DND-41 (cell line): Measurements from ENCODE around the gene ZKSCAN3.

ENCODE experiments used
- ATAC-seq: fragments of 200-7000 bp; cut with Tn5 transposase; 3 replicates; pipeline ENCODE4 v1.9.1; 2021; ENCODE audit warnings: low read depth; ENCODE audit not compliant: insufficient read depth
- DNase-seq: peaks from one replicate; pipeline ENCODE4 v3.0.0-alpha.2; 2020
- H2AFZ ChIP-seq: 2 replicates; pipeline ENCODE4 v1.6.0; 2012; ENCODE audit warnings: low read depth, low read length
- H3K27ac ChIP-seq: 2 replicates; pipeline ENCODE4 v1.5.1; 2012; ENCODE audit warnings: low read length, inconsistent platforms
- H3K27me3 ChIP-seq: fragments of 200-600 bp; sonication (generic); 2 replicates; pipeline ENCODE4 v1.6.0; 2012; ENCODE audit warnings: low read length, mild to moderate bottlenecking, inconsistent platforms; ENCODE audit not compliant: insufficient read depth, poor library complexity
- H3K36me3 ChIP-seq: 2 replicates; pipeline ENCODE4 v1.5.1; 2012; ENCODE audit warnings: low read length, inconsistent platforms; ENCODE audit not compliant: insufficient read depth
- H3K4me1 ChIP-seq: 2 replicates; pipeline ENCODE4 v1.5.1; 2012; ENCODE audit warnings: mild to moderate bottlenecking, low read length; ENCODE audit not compliant: insufficient read depth
- H3K4me2 ChIP-seq: 2 replicates; pipeline ENCODE4 v1.6.0; 2012; ENCODE audit warnings: mild to moderate bottlenecking, moderate library complexity, low read length, inconsistent platforms; ENCODE audit not compliant: insufficient read depth
- H3K4me3 ChIP-seq, 2 experiments: fragments of 200-600 bp in 1 of 2; shearing (Covaris generic) in 1 of 2; 2 replicates each; pipeline ENCODE4 v1.5.1; 2012 to 2016; ENCODE audit warnings: inconsistent platforms in 2 of 2, low read length in 2 of 2, mild to moderate bottlenecking in 2 of 2, low read depth in 1 of 2, moderate library complexity in 1 of 2
- H3K79me2 ChIP-seq: 2 replicates; pipeline ENCODE4 v1.6.0; 2012; ENCODE audit warnings: low read length, inconsistent platforms; ENCODE audit not compliant: insufficient read depth
- H3K9ac ChIP-seq: 2 replicates; pipeline ENCODE4 v1.6.0; 2012; ENCODE audit warnings: low read depth, mild to moderate bottlenecking, inconsistent platforms, low read length, moderate library complexity
- H3K9me3 ChIP-seq: 2 replicates; pipeline ENCODE4 v1.5.1; 2012; ENCODE audit warnings: low read length, moderate library complexity, mild to moderate bottlenecking, inconsistent platforms; ENCODE audit not compliant: insufficient read depth, severe bottlenecking
- H4K20me1 ChIP-seq: 2 replicates; pipeline ENCODE4 v1.6.0; 2012; ENCODE audit warnings: low read length; ENCODE audit not compliant: insufficient read depth
- EZH2 ChIP-seq: IDR thresholded peaks from 3 replicates; pipeline ENCODE4 v1.6.1; 2012; ENCODE audit warnings: borderline replicate concordance, low read depth, mild to moderate bottlenecking, moderate library complexity, low read length, inconsistent platforms; ENCODE audit not compliant: severe bottlenecking
- TF ChIP-seq, protein P1 (sequence below): IDR thresholded peaks from 2 replicates; pipeline ENCODE4 v1.5.1; 2012; ENCODE audit warnings: borderline replicate concordance, low read length, moderate library complexity, mild to moderate bottlenecking; ENCODE audit not compliant: poor library complexity, severe bottlenecking; ENCODE audit errors: extremely low read depth

ZKSCAN3 gene

GRCh38 chr6:28410767-28411166, 61.0 kb downstream of the ZKSCAN3 start:
- Histone ChIP-seq H3K27me3 (no peaks in the 10 kb centered on the region), H3K9me3 (no peaks in the 10 kb centered on the region), H3K9ac (no peak overlapping the region), H3K79me2 (no peaks in the 10 kb centered on the region), H3K4me2 (no peak overlapping the region), H3K4me3 (no peak overlapping the region), H3K4me1 (no peaks in the 10 kb centered on the region), H2AFZ (no peak overlapping the region), H4K20me1 (no peaks in the 10 kb centered on the region), H3K36me3 (no peaks in the 10 kb centered on the region), H3K27ac (no peak overlapping the region)
- no peak for TF ChIP-seq EZH2
- TF ChIP-seq, protein P1, sequence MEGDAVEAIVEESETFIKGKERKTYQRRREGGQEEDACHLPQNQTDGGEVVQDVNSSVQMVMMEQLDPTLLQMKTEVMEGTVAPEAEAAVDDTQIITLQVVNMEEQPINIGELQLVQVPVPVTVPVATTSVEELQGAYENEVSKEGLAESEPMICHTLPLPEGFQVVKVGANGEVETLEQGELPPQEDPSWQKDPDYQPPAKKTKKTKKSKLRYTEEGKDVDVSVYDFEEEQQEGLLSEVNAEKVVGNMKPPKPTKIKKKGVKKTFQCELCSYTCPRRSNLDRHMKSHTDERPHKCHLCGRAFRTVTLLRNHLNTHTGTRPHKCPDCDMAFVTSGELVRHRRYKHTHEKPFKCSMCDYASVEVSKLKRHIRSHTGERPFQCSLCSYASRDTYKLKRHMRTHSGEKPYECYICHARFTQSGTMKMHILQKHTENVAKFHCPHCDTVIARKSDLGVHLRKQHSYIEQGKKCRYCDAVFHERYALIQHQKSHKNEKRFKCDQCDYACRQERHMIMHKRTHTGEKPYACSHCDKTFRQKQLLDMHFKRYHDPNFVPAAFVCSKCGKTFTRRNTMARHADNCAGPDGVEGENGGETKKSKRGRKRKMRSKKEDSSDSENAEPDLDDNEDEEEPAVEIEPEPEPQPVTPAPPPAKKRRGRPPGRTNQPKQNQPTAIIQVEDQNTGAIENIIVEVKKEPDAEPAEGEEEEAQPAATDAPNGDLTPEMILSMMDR = no peak
- ATAC-seq (no peak), DNase-seq (no peak)

DNA sequence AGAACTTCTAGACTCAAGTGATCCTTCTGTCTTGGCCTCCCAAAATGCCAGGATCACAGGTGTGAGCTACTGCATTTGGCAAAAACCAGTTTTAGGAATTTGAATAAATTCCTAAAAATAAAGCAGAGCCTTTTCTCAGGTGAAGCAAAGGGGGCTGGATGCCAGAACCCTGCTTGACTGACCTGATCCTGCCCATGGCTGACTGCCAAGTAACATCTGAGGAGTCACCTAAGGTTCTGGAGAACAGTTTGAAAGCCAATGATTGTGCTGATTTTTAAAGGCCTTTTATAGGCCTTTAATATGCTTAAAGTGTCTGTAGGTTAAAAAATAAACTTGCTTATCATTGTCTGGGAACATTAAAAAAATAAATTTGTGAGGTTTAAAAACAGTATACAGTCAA, 63.9 kb downstream of the ZKSCAN3 start:
- H3K36me3 ChIP-seq = no peaks in the 10 kb centered on the region
- H3K27ac ChIP-seq = no peak overlapping the region
- H3K4me3 ChIP-seq = no peak overlapping the region
- TF ChIP-seq EZH2 = no peak
- TF ChIP-seq, protein P1 = no peak
- H3K79me2 ChIP-seq = no peaks in the 10 kb centered on the region
- H3K9ac ChIP-seq = no peak overlapping the region
- DNase-seq = no peak
- no peak overlapping the region for H3K4me2 ChIP-seq
- no peak for ATAC-seq
- no peaks in the 10 kb centered on the region for H3K27me3 ChIP-seq
- H4K20me1 ChIP-seq = no peaks in the 10 kb centered on the region
- no peak overlapping the region for H2AFZ ChIP-seq
- H3K4me1 ChIP-seq = no peaks in the 10 kb centered on the region
- H3K9me3 ChIP-seq = no peaks in the 10 kb centered on the region
